HG03342 (cell line): ENCODE measurements around the gene PLXNA4.

Source experiments
- ATAC-seq: cut with Tn5 transposase; IDR thresholded peaks from one replicate; pipeline ENCODE4 v1.9.1; 2021; ENCODE audit warnings: mild to moderate bottlenecking, moderate library complexity; ENCODE audit not compliant: unreplicated experiment

Gene PLXNA4

GRCh38 chr7:132537456-132538145, 38.7 kb downstream of the PLXNA4 start:
- ATAC-seq, result no peak

DNA sequence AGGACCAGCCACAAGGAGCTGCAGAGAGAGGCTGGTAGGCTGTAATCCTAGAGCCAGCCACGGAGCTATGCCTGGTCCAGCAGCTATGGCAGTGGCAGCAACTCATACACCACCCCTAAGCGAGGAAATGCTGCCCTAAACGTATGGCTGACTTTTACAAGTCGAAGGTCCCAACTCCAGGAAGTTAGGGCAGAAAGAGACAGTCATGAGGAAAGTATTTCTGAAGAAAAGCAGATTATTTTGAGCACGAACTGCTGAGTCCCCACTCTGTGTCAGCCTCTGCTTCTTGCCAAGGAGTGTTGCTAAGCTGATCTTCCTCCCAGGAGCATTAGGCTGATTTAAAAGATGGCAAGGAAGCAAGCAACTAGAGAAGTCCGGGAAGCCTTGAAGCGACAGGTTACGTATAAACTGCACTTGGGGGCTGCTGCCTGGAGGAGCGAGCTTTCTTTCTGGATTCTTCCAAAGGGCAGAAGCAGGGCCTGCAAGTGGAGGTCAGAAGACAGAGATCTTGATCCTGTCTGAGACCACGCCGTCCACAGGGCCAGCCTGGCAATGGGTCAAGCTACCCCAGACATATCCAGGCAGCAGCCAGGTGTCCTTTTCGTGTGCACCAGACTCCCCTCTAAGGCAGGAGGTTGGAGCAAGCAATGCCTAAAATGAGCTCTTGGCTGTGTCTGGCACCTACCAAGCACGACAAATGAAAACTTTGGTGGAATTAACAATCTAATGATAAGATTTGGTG, 39.4 kb downstream of the PLXNA4 start:
- ATAC-seq, result no peak

- ATAC-seq, result no peak
Observed at GRCh38 chr7:132533916-132534315, 42.4 kb downstream of the PLXNA4 start.

GRCh38 chr7:132532281-132532680, 44.0 kb downstream of the PLXNA4 start:
- ATAC-seq, result no peak

- no peak for ATAC-seq
Observed at GRCh38 chr7:132531562-132531961, 44.7 kb downstream of the PLXNA4 start.

DNA sequence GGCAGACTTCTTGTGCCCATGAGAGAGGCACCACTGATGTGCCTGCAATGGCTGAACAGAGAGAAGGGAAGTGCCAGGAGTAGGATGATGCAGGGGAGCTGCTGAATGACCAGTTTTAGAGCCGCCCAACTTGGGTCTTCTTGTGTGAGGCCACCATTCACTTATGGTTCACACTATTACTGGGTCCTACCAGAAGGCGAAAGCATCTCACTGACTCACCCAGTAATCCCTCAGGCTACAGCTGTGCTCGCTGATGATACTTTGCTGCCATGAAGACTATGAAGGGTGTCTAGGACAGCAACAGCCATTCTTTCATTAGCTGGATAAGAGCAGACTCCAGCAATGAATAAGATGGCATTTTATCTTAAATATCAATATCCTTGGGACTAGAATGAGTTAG, 47.6 kb downstream of the PLXNA4 start:
- ATAC-seq, result no peak

GRCh38 chr7:132527467-132528410, 48.5 kb downstream of the PLXNA4 start:
- ATAC-seq, result no peak

DNA sequence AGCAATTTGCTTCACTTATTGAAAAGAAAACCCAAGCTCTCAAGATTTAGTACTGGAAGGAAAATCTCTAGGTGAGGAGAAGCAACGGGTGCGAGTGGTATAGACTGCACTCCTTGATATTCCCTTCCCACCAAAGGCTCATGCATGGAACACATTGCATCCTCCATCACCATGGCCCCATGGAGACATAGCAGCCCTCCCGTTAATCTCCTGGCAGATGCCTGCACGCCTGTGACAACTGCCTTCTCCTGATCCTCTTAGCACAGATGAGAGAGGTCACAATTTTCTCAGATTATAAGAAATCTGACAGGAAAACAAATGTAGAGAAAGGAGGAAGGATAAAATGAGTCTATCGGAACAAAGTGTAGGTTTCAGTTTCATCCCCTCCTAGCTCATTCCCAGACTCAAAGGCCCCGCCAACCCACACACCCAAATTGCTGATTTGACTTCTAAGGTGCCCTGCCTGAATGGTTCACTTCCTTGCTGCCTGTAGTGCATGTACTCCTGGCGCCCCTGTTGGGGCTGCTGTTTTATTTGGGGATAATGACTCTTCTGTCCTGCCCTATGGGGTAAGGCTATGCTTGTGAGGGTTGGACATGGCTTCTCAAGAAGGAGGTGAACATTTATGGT, 50.0 kb downstream of the PLXNA4 start:
- ATAC-seq, result no peak

GRCh38 chr7:132521423-132521822, 54.8 kb downstream of the PLXNA4 start:
- no peak for ATAC-seq

GRCh38 chr7:132520591-132521280, 55.5 kb downstream of the PLXNA4 start:
- ATAC-seq, result no peak

- ATAC-seq, result no peak
Observed at GRCh38 chr7:132519936-132520335, 56.3 kb downstream of the PLXNA4 start.

GRCh38 chr7:132518839-132519173, 57.5 kb downstream of the PLXNA4 start:
- no peak for ATAC-seq

DNA sequence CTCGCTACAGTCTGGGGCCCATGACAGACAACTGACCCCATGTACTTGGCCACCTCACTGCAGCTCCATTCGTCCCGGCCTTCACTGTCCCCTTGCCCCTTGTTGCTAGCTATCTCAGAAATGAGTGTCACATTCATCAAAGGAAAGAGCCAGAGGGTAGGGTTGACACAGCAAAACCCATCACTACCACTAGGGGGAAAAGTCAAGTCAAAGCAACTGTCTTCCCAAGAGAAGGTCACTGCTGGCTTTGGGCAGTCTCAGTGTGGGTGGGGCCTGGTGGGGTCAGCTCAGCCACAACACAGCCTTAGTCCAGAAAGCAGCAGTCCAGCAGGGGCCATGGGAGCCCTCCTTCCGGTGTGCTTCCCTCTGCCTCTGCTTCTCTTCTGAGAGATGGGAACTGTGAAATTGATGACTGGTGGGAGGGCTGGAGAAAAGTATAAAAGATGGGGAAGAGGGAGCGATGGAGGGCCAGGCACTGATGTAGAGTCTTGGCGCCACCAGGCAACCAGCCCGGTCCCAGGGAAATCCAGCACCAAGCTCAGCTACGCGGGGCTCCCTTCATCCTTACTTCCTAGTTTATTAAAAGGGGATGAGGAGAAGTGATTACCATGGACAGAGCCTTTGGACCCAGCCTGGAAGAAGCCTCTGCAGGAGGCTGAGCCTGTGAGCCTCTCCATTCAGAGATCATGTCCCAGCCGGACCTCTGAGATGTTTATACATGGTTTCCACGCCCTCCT, 58.0 kb downstream of the PLXNA4 start:
- ATAC-seq, result no peak

DNA sequence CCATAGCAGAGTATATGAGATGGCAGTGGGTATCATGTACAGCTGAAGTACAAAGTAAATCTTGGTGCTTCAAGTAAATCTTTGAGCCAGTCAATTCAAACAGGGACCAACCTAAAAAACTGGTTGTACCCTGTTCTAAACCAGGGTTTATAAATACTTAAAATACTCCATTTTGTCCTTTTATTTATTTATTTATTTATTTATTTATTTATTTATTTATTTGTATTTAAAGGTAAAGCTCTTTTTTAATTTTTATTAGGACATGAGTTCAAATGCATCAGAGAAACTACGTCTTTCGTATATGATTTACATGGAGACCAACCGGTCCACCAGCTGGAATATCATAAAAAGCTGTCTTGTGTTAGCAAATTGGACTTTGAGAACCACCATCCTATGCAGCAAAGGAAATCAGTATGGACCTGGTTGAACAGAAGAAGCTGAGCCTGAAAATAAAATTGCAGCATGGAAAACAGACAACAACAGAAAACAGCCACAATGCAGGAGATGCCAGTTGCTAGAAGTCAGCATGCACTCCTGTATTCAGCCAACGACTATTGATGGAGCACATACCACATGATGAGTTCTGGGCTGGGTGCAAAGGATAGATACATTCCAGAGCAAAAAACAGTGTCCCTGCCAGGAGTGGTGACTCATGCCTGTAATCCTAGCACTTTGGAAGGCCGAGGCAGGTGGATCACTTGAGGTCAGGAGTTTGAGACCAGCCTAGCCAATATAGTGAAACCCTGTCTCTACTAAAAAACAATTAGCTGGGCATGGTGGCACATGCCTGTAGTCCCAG, 60.0 kb downstream of the PLXNA4 start:
- ATAC-seq, result no peak

DNA sequence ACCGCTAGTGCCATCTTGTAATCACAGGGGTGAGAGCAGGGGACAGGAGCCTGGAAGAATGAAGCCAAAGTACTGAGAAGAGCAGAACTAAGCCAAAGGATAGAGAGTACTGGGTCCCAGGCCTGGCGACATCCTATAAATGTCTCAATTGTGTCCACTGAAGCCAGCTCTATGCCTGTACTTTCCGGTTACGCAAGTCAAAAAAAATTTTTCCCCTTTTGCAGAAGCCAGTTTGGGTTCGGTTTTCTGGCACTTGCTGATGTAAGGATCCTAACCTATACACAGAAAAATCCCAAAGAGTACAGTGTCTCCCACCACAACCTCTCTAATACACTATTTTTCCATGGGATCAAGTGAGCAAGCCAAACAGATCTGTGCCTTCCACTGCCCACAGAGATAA, 61.1 kb downstream of the PLXNA4 start:
- ATAC-seq, result no peak

DNA sequence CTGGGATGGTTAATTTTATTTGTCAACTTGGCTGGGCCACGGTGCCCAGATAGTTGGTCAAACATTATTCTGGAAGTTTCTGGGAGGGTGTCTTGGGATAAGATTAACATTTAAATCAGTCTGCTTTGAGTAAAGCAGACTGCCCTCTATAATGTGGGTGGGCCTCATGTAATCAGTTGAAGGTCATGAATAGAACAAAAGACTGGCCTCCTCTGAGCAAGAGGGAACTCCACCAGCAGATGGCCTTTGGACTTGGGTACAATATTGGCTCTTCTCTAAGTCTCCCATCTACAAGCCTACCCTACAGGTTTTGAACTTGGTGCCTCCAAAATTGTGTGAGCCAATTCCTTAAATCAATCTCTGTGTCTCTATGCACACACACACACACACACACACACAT, 61.8 kb downstream of the PLXNA4 start:
- ATAC-seq, result no peak

DNA sequence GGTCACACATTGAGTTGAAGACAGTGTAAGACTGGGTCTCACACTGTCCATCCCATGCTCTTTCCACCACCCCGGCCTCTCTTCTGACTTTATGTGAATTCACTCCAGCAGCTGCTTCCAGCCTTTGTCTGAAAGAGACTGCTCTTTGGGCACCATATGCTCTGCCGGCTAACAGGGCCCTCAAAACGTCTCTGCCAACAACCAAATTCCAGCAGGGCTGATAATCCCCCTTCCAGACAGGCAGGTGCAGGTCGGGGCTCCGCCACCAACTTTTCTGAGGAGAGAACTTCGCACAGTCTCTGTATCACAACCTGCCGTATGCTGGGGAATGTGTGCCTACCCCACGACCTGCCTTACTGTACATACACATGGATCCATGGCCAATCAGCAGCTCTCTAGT, 64.3 kb downstream of the PLXNA4 start:
- no peak for ATAC-seq

DNA sequence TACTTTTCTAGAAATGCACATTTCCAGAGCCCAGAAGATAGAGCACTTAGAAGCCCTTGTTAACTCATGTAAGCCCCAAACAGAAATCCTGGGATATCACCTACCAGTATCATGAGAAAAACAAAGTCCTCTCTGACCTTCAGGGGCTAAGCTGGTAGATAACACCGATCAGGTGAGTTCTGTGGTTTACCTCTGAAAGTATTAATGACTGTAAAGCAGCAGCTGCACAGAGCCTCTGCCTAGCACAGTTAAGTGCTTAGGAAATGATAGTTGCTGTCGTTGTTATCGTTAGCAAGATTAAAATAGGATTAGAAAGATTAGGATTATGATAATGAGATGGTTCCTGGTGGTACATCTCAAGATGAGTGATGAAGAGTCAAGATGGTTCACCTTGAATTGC, 64.9 kb downstream of the PLXNA4 start:
- no peak for ATAC-seq

DNA sequence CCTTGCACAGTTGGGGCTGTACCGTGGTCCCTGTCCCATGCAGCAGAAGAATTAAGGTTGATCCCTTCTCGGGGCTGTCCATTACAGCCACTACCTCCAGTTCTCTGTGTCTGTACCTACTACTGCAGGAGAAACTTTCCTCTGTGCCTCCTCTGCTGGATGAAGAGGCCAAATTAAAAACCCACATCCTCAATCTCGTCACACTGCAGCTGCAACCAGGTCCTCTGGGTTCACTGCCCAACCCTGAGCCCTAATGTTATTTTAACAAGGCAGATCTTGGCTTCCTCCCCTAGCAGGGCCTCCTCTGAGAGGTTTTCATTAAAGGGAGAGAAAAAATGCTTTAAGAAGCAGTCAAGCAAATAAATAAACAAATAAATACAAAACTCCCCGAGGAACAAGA, 66.6 kb downstream of the PLXNA4 start:
- no peak for ATAC-seq
